Midbrain (tissue), 1 donor: Measurements from ENCODE around the gene SPRYD3.

ENCODE experiments used
- DNase-seq: peaks from one replicate; lab custom pipeline; 2025; lab: John Stamatoyannopoulos, UW

SPRYD3 gene

DNA sequence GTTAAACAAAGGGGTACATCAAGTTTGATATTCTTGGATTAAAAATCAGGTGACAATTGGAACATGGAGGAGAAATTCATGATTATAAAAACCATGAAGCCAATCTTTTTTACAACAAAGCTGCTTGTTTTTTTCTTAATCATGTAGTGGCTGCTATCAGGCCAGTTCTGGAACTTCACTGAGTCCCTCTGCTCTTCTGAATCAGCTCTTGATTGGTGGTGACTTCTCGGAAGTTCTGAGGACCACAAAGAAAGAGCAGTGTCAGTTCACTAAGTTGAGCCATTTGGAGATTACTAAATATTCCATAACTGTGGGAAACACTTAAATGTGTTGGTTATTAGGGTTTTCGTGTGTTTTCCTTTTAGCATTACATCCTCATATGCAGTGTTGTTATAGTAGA lies 64.5 kb downstream of the SPRYD3 start:
- DNase-seq, result no peak
